CD14-positive monocyte (primary cell): Measurements from ENCODE around the gene SOCS1. TPM values are rescaled to one million over a fixed set of nuclear protein-coding genes. Genes with fewer than 3 reads are reported as not detected.
A peak's percentile ranks its signal among the peaks of the same experiment; 100 is the strongest.

Source experiments
- DNase-seq, 3 donors: peaks; one replicate each; pipeline ENCODE4 v3.0.0-alpha.2; 2011 to 2022
- H2AFZ ChIP-seq: 2 replicates; pipeline ENCODE4 v1.6.0; 2012; ENCODE audit warnings: mild to moderate bottlenecking, low read depth, low read length, inconsistent platforms; ENCODE audit not compliant: insufficient read depth, poor library complexity, severe bottlenecking
- H3K27ac ChIP-seq, 2 donors: 1 replicate in 1 of 2; 2 replicates in 1 of 2; pipeline ENCODE4 v1.5.1; 2012 to 2013; ENCODE audit warnings: low read length in 2 of 2, control low read depth in 1 of 2, inconsistent platforms in 1 of 2, low read depth in 1 of 2, mild to moderate bottlenecking in 1 of 2
- H3K27me3 ChIP-seq, 2 donors: one replicate each; pipeline versions ENCODE4 v1.6.0 to v1.6.1; 2011 to 2013; ENCODE audit warnings: low read length in 2 of 2; ENCODE audit not compliant: control insufficient read depth in 2 of 2, insufficient read depth in 2 of 2
- H3K36me3 ChIP-seq, 2 donors: replicated peaks in 1 of 2; 1 replicate in 1 of 2; 2 replicates in 1 of 2; pipeline versions ENCODE4 v1.5.1 to v1.6.1; 2012 to 2013; ENCODE audit warnings: low read length in 2 of 2, control low read depth in 1 of 2, inconsistent platforms in 1 of 2, mild to moderate bottlenecking in 1 of 2; ENCODE audit not compliant: insufficient read depth in 2 of 2, control insufficient read depth in 1 of 2
- H3K4me1 ChIP-seq, 2 donors: 1 replicate in 1 of 2; 2 replicates in 1 of 2; pipeline versions ENCODE4 v1.5.1 to v1.6.1; 2012 to 2013; ENCODE audit warnings: low read length in 2 of 2, control low read depth in 1 of 2, inconsistent platforms in 1 of 2, mild to moderate bottlenecking in 1 of 2, moderate library complexity in 1 of 2; ENCODE audit not compliant: insufficient read depth in 2 of 2, control insufficient read depth in 1 of 2
- H3K4me2 ChIP-seq: replicated peaks from 2 replicates; pipeline ENCODE3; 2012; ENCODE audit warnings: low read length, moderate library complexity, mild to moderate bottlenecking; ENCODE audit not compliant: poor library complexity, severe bottlenecking; ENCODE audit errors: extremely low read depth
- H3K4me3 ChIP-seq, 3 experiments: fragments of 200-600 bp in 1 of 3; sonication (generic) in 1 of 3; replicated peaks in 1 of 3; 1 replicate in 2 of 3; 2 replicates in 1 of 3; pipeline ENCODE4 v1.5.1; 2011 to 2013; ENCODE audit warnings: low read length in 3 of 3, mild to moderate bottlenecking in 3 of 3, control low read depth in 2 of 3, low read depth in 2 of 3, inconsistent platforms in 1 of 3, moderate library complexity in 1 of 3
- H3K79me2 ChIP-seq: 2 replicates; pipeline ENCODE4 v1.6.0; 2012; ENCODE audit warnings: mild to moderate bottlenecking, control low read depth, inconsistent platforms, low read length, moderate library complexity; ENCODE audit not compliant: insufficient read depth
- H3K9ac ChIP-seq: 2 replicates; pipeline ENCODE4 v1.6.0; 2017; ENCODE audit warnings: low read length, mild to moderate bottlenecking; ENCODE audit not compliant: insufficient read depth, poor library complexity, severe bottlenecking
- H3K9me3 ChIP-seq, 2 donors: replicated peaks in 1 of 2; 1 replicate in 1 of 2; 2 replicates in 1 of 2; pipeline versions ENCODE4 v1.5.1 to v1.6.1; 2012 to 2013; ENCODE audit warnings: low read length in 2 of 2, control low read depth in 1 of 2; ENCODE audit not compliant: control insufficient read depth in 1 of 2, insufficient read depth in 1 of 2
- H4K20me1 ChIP-seq: 2 replicates; pipeline ENCODE4 v1.6.0; 2012; ENCODE audit warnings: mild to moderate bottlenecking, low read length, control low read depth, moderate library complexity; ENCODE audit not compliant: insufficient read depth
- H3K27ac Mint-ChIP-seq, 7 donors: one replicate each; pipeline ENCODE4 v1.8.0; 2020; ENCODE audit warnings: mild to moderate bottlenecking in 7 of 7, mixed read lengths in 7 of 7, moderate library complexity in 6 of 7, inconsistent platforms in 2 of 7
- H3K27me3 Mint-ChIP-seq, 3 donors: one replicate each; pipeline ENCODE4 v1.8.0; 2021 to 2022; ENCODE audit warnings: low read depth in 3 of 3, mild to moderate bottlenecking in 3 of 3, mixed read lengths in 3 of 3, moderate library complexity in 3 of 3, inconsistent platforms in 1 of 3
- H3K36me3 Mint-ChIP-seq, 2 donors: one replicate each; pipeline ENCODE4 v1.8.0; 2020; ENCODE audit warnings: mixed read lengths in 2 of 2, inconsistent platforms in 1 of 2, mild to moderate bottlenecking in 1 of 2
- H3K4me1 Mint-ChIP-seq: one replicate; pipeline ENCODE4 v1.8.0; 2020; ENCODE audit warnings: mild to moderate bottlenecking, mixed read lengths
- H3K4me3 Mint-ChIP-seq, 2 donors: one replicate each; pipeline ENCODE4 v1.8.0; 2020; ENCODE audit warnings: mild to moderate bottlenecking in 2 of 2, mixed read lengths in 2 of 2, moderate library complexity in 1 of 2
- H3K9me3 Mint-ChIP-seq, 7 donors: one replicate each; pipeline ENCODE4 v1.8.0; 2020 to 2022; ENCODE audit warnings: mixed read lengths in 7 of 7, mild to moderate bottlenecking in 6 of 7, moderate library complexity in 6 of 7, inconsistent platforms in 2 of 7
- CTCF ChIP-seq: fragments of 200-600 bp; IDR thresholded peaks from one replicate; pipeline ENCODE4 v1.8.0; 2022; ENCODE audit warnings: antibody characterized with exemption, mild to moderate bottlenecking
- WGBS: methylation state at CpG from one replicate; pipeline ENCODE4 v1.1.5; 2013; ENCODE audit warnings: missing lambda C conversion rate; ENCODE audit not compliant: insufficient coverage; 5-methylcytosine and 5-hydroxymethylcytosine counted together
- intact Hi-C, 2 donors: fragments of 100-400 bp; cut with micrococcal nuclease; formaldehyde crosslinking; loops; one replicate each; pipeline versions ENCODE4 v1.15.0 to v1.15.1; 2023
- polyA plus RNA-seq, 3 donors: library from polyadenylated mRNA; depleted of rRNA in 1 of 3; unstranded in 2 of 3; stranded (reverse) in 1 of 3; fragments of 300-500 nt in 2 of 3; fragments of >200 nt in 1 of 3; fragmentation: Illumina TruSeq in 2 of 3; gene quantifications; 1 replicate in 2 of 3; 2 replicates in 1 of 3; pipeline ENCODE4 v1.2.3, GENCODE V29; 2012 to 2021
- small RNA-seq: library from RNA; depleted of rRNA; stranded (forward); fragments of <200 nt; gene quantifications from one replicate; pipeline ENCODE3, GENCODE V24; 2012; ENCODE audit warnings: low read depth; ENCODE audit not compliant: insufficient read length

Gene SOCS1
- polyA plus RNA-seq, 3 donors: 0.13 to 2.3 (median 0.35) TPM

GRCh38 chr16:11204513-11205047, 51.4 kb downstream of the SOCS1 start:
- WGBS: 67% methylated on average over 3 of the region's 4 CpGs
- Mint-ChIP-seq H3K36me3 (peaks cover 4 to 7% of the 10 kb centered on the region in 2 donors), H3K9me3 (peaks cover 5 to 10% (median 7%) of the 10 kb centered on the region in 7 donors), H3K27ac (peak overlapping the region in 1 of 7 donors; percentile 74), H3K27me3 (peaks cover 0 to 3% (median 3%) of the 10 kb centered on the region in 3 donors), H3K4me3 (no peak overlapping the region), H3K4me1 (peaks cover 80% of the 10 kb centered on the region)
- Histone ChIP-seq H3K9ac (no peak overlapping the region), H2AFZ (no peak overlapping the region), H3K4me3 (no peak overlapping the region), H3K27me3 (no peaks in the 10 kb centered on the region), H4K20me1 (no peaks in the 10 kb centered on the region), H3K9me3 (peaks cover 0 to 8% of the 10 kb centered on the region in 2 donors), H3K27ac (no peak overlapping the region), H3K36me3 (no peaks in the 10 kb centered on the region), H3K79me2 (no peaks in the 10 kb centered on the region), H3K4me1 (peaks cover 73 to 80% of the 10 kb centered on the region in 2 donors), H3K4me2 (no peak overlapping the region)
- TF ChIP-seq CTCF: no peak
- intact Hi-C loops: loop anchor here in 1 of 2 donors (10.0 kb wide), 1 partner anchor 50 kb away; the partner anchor contains the start of gene SOCS1
- DNase-seq: no peak

Small RNAs within 50 kb of the gene (small RNA-seq; reads per million reads assigned to genes)
- gene RF00554: not detected

Other genes starting within 250 kb of the SOCS1 start
- gene TNP2, start 13.1 kb upstream of the SOCS1 start, polyA plus RNA-seq: not detected
- gene PRM3, start 17.4 kb upstream of the SOCS1 start, polyA plus RNA-seq: not detected
- gene PRM2, start 20.3 kb upstream of the SOCS1 start, polyA plus RNA-seq: not detected
- not detected for gene PRM1, start 25.1 kb upstream of the SOCS1 start, polyA plus RNA-seq
- gene RMI2, start 89.3 kb upstream of the SOCS1 start, polyA plus RNA-seq: under 1 TPM; 0.17 to 0.24 (median 0.23) TPM